Right atrium auricular region (tissue), 2 donors: ENCODE results near the gene CACNA2D3. TPM values are rescaled to one million over a fixed set of nuclear protein-coding genes. Genes with fewer than 3 reads are reported as not detected.

Experiments used
- DNase-seq: peaks from one replicate; pipeline ENCODE4 v3.0.0-alpha.2; 2019; ENCODE audit warnings: low spot score
- H3K27ac ChIP-seq, 2 donors: fragments of 200-600 bp; sonication (generic); 1 replicate in 1 of 2; 2 replicates in 1 of 2; pipeline ENCODE4 v1.5.1; 2016 to 2019
- H3K27me3 ChIP-seq, 2 donors: fragments of 200-600 bp; sonication (generic); one replicate each; pipeline versions ENCODE4 v1.5.1 to v1.6.0; 2017 to 2019
- H3K36me3 ChIP-seq: fragments of 200-600 bp; sonication (generic); one replicate; pipeline ENCODE4 v1.5.1; 2016
- H3K4me1 ChIP-seq, 2 donors: fragments of 200-600 bp; sonication (generic); one replicate each; pipeline versions ENCODE4 v1.5.1 to v1.6.0; 2017 to 2019
- H3K4me3 ChIP-seq, 2 donors: fragments of 200-600 bp; sonication (generic); 1 replicate in 1 of 2; 2 replicates in 1 of 2; pipeline ENCODE4 v1.5.1; 2017 to 2019; ENCODE audit warnings: mild to moderate bottlenecking in 1 of 2, moderate library complexity in 1 of 2
- H3K9me3 ChIP-seq, 2 donors: fragments of 200-600 bp; sonication (generic); one replicate each; pipeline ENCODE4 v1.5.1; 2019
- CTCF ChIP-seq, 2 donors: fragments of 200-600 bp; sonication (generic); IDR thresholded peaks; one replicate each; pipeline ENCODE4 v1.5.1; 2019; ENCODE audit warnings: antibody characterized with exemption in 2 of 2
- total RNA-seq, 2 donors: library from RNA; depleted of rRNA; stranded (reverse); fragments of >200 nt; gene quantifications; one replicate each; pipeline ENCODE4 v1.1.0, GENCODE V29; 2016

CACNA2D3 gene
- total RNA-seq, 2 donors from 2014 or later: 10.9 to 17.2 TPM

- no peak for DNase-seq
- no peaks in the 10 kb centered on the region for H3K27me3 ChIP-seq
- no peaks in the 10 kb centered on the region for H3K4me1 ChIP-seq
- H3K4me3 ChIP-seq: no peak overlapping the region
- no peak for TF ChIP-seq CTCF (IDR thresholded peaks at IDR 0.05)
- no peaks in the 10 kb centered on the region for H3K36me3 ChIP-seq
- no peak overlapping the region for H3K27ac ChIP-seq
- no peaks in the 10 kb centered on the region for H3K9me3 ChIP-seq
Measured at GRCh38 chr3:54243960-54244682, 121.8 kb downstream of the CACNA2D3 start.

GRCh38 chr3:54251705-54252104 is 129.4 kb downstream of the CACNA2D3 start:
- H3K9me3 ChIP-seq: no peaks in the 10 kb centered on the region
- TF ChIP-seq CTCF (IDR thresholded peaks at IDR 0.05): no peak

DNA sequence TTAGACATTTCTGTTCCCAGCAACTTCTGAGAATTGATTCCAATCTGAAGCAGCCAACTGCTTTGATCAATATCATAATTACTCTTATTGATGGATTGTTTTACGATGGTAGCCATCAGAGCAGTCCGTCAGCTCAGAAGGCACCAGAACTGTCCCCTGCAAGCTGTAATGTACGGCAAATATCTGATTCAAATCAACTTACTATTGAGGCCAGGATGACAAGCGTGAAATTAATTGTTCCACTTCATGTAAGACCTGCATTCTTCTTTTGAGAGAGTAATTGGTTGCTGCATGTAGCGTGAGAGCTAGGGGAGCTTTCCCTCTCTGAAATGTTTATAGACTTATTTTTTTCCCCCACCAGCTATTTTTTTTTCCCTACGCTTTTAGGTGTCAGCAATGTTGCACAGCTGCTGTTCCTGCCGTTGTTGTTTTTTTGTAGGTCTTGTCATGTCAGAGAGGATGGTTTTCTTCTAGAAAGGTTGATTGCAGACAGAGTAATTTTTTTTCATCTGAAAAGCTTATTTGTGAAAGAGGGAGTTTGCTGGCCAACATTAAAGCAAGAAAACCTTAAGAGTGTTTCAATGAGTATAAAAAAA is 134.9 kb downstream of the CACNA2D3 start:
- Histone ChIP-seq H3K36me3 (no peaks in the 10 kb centered on the region), H3K4me3 (no peak overlapping the region), H3K27ac (no peak overlapping the region), H3K4me1 (no peaks in the 10 kb centered on the region), H3K9me3 (no peaks in the 10 kb centered on the region), H3K27me3 (no peaks in the 10 kb centered on the region)
- no peak for TF ChIP-seq CTCF (IDR thresholded peaks at IDR 0.05)
- no peak for DNase-seq

More at GRCh38 chr3:54251705-54252104, 129.4 kb downstream of the CACNA2D3 start:
- Histone ChIP-seq H3K27ac (no peak overlapping the region), H3K27me3 (no peaks in the 10 kb centered on the region), H3K4me3 (no peak overlapping the region), H3K36me3 (no peaks in the 10 kb centered on the region), H3K4me1 (no peaks in the 10 kb centered on the region)
- no peak for DNase-seq

- Histone ChIP-seq H3K27me3 (no peaks in the 10 kb centered on the region), H3K36me3 (no peaks in the 10 kb centered on the region), H3K27ac (no peak overlapping the region), H3K4me3 (no peak overlapping the region), H3K4me1 (no peaks in the 10 kb centered on the region), H3K9me3 (no peaks in the 10 kb centered on the region)
- TF ChIP-seq CTCF (IDR thresholded peaks at IDR 0.05): no peak
- DNase-seq: no peak
Measured at GRCh38 chr3:54259636-54260035, 137.3 kb downstream of the CACNA2D3 start.

- Histone ChIP-seq H3K4me3 (no peak overlapping the region), H3K27me3 (no peaks in the 10 kb centered on the region)
- TF ChIP-seq CTCF (IDR thresholded peaks at IDR 0.05): no peak
Measured at GRCh38 chr3:54261141-54261540, 138.8 kb downstream of the CACNA2D3 start.

More at GRCh38 chr3:54261141-54261540, 138.8 kb downstream of the CACNA2D3 start:
- no peak for DNase-seq
- no peaks in the 10 kb centered on the region for H3K9me3 ChIP-seq
- H3K36me3 ChIP-seq: no peaks in the 10 kb centered on the region
- H3K27ac ChIP-seq: no peak overlapping the region
- no peaks in the 10 kb centered on the region for H3K4me1 ChIP-seq
